ENCODE data around the gene AUNIP.

AUNIP gene

DNA sequence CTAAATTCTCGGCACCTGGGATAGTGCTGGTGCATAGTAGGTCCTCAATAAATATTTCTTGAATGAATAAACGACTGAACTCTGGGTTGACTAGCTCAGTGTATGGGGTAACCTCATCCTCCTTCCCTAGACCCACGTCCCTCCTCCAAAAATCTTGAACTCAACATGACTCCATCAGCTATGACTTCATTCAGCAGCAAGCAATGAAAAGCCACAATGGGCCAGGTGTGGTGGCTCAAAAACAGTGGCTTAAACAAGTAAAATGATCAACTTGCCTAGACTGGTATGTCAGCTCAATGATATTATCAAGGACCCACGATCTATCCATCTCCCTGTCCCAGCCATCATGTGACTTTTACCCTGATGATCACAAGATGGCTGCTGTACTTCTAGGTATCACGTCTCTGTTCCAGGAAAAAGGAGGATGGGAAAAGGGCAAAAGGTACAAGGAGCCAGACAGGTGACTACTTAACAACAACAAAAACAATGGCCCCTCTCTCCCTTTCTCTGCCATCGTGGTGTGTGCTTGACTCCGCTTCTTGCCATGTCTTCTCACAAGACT lies 29.2 kb upstream of the AUNIP start:
- DNase-seq (ENCODE audit: low read depth): no peak

DNA sequence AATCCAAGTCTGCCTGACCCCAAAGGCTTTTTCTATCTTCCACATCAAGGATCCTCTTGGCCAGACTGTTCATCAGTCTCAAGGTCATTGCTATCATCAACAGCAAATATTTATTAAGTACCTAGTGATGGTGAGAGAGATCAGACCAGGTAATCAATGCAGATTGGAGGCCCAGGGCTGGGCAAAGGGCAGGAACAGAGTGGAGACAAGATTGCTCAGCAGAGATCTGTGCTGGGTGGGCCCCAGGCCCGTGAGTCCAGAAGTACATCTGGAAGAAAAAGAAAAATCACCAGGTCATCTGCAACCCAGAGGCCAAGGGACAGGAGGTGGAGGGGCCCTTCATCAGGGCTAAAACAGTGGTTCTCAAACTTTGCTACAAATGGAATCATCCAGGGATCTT lies 26.3 kb upstream of the AUNIP start:
- no peak for DNase-seq (ENCODE audit: low read depth)

DNA sequence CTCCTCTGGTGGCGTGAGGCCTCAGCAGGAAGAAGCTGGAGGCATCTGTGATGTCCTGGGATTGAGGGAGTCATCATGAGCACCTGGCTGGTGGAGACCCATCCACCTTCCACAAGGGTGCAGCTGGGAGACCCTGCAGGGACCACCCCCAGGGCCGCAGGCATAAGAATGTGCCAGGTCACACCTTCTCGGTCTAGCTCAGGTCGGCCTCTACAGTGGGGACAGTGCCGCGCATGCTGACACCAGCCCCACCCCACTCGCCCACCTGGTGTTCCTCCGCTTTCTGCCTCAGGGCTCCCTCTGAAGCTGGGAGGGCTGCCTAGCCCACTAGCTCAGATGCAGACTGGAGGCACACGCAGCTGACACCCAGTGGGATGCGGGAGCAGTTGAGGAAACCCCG lies 22.0 kb upstream of the AUNIP start:
- no peak for DNase-seq (ENCODE audit: low read depth)

DNA sequence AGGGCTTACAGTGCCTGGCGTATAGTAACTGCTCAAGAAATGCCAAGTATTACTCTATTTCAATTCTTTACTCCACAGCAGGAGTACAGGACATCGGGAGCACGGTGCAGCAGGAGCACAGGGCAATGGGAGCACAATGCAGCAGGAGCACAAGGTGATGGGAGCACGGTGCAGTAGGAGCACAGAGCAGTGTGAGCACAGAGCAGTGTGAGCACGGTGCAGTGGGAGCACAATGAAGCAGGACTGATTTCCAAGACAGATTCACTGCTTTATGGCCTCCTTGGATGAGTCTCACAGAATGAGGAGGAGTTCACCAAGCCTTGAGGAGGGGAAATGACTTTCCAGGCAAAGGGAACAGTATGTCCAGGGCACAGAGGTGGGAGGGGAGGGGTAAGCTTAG lies 21.3 kb upstream of the AUNIP start:
- DNase-seq (ENCODE audit: low read depth): no peak

DNA sequence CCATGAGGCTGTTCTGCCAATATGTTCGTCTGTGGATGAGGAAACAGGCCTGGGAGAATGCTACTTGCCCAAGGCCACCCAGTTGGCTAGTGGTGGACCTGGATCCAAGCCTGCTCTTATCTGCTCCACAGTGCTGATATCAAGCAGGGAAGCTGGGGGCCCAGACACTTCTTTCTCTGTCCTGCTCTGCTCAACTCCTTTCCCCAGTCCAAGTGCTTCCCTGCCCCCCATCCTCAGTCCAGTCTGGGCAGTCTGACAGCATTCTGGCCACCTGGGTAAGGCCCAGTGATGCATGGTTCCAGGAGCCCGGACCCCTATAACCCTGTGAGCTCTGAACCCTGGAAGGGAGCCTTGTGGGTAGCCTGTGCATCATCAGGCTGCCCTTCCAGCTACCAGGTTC lies 20.4 kb upstream of the AUNIP start:
- DNase-seq (ENCODE audit: low read depth): no peak

DNA sequence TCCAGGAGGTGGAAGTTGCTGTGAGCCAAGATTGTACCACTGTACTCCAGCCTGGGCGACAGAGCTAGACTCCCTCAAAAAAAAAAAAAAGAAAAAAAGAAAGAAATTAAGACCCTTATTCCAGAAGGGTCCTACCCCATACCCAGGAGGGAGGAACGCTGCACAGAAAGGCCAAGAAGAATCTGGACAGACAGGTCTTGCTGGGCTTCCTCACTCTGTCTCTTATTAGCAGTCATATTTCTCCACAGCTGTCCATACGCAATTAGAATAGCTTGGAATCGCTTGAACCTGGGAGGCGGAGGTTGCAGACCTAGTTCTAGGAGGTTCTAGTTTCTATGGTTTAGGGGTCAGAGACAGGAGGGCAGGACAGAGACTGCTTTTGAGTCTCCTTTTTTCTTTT lies 19.4 kb upstream of the AUNIP start:
- no peak for DNase-seq (ENCODE audit: low read depth)

DNA sequence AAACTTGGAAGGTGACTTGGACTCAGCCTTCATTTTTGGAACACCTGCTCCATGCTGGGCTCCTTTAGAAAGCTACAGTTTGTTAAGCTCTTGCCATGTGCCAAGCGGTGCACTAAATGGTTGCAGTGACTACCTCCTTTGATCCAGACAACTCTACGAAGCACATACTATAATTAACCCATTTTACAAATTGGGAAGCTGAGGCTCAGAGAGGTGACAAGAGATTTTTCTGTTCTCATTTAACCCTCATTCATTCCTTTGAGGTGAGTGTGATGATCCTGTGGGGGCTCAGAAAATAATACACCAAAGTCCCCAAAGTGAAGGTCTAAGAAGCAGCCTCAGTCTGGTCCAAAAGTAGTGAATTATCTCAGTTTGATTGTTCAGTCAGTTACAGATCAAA lies 17.9 kb upstream of the AUNIP start:
- no peak for DNase-seq (ENCODE audit: low read depth)

DNA sequence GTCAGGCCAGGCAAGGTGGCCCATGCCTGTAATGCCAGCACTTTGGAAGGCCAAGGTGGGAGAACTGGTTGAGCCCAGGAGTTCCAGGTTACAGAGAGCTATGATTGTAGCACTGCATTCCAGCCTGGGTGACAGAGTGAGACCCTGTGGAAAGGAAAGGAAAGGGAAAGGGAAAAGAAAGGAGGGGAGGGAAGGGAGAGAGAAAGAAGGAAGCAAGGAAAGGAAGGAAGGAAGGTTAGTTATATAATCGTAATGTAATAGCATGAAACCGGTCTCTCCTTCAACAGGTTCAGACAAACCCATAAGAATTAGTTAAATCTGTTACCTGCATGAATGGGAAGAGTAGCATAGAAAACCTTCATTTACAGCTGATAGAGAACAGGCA lies 17.4 kb upstream of the AUNIP start:
- DNase-seq (ENCODE audit: low read depth): no peak

DNA sequence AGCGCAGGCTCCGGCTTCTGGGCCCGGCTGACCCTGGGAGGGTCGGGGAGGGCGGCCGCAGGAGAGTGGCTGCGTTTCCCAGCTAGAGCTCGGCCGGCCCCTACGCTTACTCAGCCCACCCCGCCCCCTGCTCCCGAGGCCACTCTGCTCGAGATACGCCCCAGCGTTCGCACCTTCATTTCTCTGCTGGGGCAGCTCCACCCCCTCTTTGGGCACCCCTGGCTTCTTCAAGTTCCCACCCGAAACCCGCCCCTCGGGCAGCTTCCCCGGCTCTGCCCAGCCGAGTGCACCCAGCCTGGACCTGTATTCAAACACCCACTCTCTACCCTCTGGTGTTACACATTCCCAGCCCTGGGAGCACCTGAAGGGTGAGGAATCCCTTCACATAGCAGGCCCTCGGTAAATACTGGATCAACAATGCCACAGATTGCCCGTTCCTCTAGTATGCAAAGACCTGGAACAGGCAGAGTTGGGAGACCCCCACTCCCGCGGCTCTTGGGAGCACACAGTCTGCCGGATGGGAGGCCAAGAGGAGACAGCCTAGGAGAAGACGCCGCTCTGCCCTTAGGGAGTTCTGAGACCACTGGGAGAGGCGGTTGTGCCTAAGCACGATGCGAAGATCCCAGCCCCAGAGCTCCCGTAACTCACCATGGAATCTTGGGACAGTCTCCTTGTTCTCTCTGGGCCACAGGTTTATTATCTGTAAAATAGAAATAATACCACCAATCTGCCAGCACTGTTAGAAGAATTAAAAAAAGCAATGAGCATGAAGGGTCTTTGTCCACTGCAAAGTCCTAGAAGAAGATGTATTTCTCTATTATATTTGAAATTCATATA lies 16.8 kb upstream of the AUNIP start:
- DNase-seq (ENCODE audit: low read depth): no peak

DNA sequence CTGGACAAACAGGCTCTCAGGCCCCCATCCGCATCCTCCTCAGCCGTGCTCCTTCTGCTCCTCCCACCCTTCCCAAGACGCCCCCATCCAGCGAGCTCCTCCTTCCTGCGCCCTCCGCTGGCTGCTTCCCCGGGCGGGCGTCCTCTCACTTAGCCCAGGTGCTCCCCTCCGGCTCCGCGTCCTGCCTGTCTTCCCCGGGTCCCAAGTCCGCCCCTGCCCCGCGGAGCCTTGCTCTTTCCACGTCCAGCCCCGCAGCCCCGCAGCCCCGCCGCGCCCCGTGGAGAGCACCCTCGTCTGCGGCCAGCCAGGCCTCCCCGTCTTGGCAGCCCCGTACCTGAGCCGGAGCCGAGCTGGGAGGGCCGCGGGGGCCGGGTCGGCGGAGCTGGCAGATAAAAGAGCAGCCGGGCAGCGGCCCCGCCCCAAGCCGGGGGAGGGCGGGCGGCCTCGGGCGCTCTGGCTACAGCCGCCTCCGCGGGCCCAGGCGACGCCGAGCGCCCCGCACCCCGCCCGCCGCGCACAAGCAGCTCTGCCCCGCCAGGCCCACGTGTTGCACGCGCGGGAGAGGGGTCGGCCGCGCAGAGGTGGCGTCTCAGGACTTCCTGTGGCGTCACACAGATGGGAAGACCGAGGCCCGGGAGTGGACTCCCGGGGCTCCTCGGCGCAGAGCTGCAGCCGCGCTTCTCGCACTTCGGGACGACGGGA lies 16.0 kb upstream of the AUNIP start, which contains the start of gene PAQR7:
Gene PAQR7 (minus strand): TSS at position 555 of the 702 bp plus-strand sequence. CDS start 11,869 bp downstream, outside the sequence.
- DNase-seq (ENCODE audit: low read depth): peak; percentile 42

DNA sequence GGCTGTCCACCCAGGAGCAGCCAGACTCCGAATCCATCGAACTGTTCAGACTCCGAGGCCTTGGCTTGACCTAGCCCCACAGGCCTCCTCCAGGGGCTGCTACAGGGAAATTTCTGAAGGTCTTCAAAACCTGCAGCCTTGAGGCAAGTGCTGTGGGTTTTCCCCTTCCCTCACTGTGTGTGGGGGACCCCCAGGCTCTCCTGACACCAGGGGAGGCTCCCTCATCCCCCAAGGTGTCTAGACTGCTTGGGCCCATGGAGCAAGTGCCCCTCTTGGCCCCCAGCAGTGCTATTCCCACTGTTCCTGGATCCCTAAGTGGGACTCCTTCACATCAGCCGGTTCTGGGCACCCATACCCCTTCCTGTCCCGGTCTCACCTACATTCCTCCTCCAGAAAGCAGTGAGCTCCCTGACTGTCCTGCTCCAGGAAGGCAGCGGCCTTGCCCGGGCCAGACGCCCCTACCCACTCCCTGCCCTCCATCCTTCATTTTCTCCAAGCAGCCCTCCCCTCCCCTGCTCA lies 15.4 kb upstream of the AUNIP start:
- no peak for DNase-seq (ENCODE audit: low read depth)

DNA sequence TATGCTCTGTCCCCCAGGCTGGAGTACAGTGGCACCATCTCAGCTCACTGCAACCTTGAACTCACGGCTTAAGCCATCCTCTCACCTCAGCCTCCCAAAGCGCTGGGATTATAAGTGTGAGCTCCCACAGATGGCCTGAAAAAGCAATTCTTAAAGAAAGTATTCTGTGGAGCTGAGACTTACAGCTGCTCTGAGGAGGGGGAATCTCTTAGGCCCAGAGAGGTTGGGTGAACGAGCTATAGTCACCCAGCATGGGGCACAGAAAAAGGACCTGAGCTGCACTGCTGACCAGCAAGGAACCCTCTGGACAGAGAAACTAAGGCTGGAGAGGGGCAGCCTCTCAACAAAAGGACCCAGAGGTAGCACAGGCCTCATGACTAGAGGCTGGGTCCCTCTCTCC lies 15.0 kb upstream of the AUNIP start:
- DNase-seq (ENCODE audit: low read depth): no peak

DNA sequence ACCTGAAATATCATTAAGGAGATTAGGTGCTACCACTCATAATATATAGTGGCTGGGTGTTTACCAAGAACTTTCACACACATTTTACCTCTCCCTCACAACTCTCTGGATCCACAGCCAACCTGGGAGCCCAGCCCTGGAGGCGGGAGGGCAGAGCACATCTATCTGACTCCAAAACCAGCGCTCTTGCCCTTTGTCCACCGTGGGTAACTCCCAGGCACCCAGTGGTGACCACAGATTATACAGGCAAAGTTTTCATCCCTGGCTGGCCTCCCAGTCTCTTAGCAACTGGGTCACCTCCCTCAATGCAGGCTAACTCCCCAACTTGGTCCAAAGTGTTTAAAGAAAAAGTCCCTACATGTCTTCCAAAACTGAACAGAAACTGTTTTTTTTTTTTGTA lies 13.9 kb upstream of the AUNIP start:
- no peak for DNase-seq (ENCODE audit: low read depth)

DNA sequence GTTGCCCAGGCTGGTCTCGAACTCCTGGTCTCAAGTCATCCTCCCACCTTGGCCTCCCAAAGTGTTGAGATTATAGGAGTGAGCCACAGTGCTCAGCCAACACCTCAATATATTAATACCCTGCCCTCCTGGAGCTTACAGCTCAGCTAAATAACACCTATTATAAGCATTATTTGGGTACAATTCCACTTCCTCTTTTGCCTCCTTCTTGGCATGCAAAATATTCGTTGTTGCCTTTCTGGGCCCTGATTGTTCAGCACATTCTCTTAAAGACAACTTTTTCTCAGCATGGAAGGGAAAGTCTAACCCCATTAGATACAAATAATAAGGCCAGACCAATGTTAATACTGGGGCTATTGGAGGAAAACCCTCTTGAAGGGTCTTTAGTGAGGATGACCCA lies 13.5 kb upstream of the AUNIP start:
- DNase-seq (ENCODE audit: low read depth): no peak

DNA sequence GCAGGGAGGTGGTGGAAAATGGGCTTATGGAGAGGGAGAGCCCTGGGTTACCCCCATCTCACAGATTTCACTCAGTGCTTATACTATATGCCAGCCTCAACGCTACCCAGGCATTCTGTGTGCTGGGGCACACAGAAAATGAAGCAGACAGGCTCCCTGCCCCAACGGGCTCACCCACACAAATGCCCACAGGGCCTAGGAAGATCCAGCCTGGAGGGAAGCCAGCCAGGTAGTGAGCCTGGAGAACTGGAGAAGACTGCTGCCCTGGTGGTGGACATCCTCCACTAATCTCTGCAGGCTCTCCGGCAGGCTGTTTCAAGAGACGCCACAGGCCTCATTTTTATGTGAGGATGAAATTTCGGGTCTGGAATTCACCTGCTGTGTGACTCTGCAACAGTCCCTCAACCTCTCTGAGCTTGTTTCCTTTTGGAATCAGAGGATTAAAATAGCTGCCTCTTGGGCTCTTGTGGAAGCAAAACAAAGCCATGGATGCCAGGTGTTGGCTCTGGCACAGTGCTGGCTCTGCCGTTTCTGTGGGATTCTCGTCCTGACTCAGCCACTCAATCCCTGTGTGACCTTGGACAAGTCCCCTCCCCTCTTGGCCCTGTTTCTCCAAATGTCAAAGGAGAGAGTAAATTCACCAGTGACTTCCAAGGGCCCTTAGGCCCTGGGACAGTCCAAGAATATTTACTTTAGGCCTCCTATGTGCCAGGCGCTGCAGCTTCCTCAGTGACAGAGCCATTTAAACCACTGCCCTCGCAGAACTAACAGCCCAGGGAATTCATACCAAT lies 12.6 kb upstream of the AUNIP start:
- DNase-seq (ENCODE audit: low read depth): no peak

DNA sequence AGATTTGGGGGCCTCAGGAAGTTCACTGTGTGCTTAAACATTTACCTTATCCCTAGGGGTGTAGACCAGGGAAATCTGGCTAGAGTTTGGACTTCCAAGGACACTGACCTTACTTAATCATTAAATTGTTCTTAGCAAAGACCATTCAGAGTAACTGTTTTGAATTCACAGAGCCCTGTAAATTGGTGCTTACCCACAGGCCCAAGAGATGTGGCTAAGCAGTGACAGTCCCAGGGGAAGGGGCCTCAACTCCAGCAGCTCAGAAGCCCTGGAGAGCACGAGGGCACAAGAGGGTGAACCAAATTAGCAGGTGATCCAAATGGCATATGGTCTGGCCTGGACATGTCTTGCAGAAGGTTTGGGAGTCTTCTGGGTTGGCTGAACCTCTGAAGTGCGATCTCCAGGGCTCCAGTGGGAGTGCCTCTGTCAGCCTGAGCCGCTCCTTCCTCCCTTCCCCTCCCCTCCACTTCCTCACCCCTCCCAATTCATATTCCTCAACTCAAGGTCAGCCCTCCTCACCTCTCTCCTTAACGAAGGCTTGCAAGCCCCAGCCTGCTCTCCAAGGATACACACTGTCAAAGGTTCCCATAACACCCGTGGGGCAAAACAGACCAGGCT lies 11.9 kb upstream of the AUNIP start:
- DNase-seq (ENCODE audit: low read depth): no peak

DNA sequence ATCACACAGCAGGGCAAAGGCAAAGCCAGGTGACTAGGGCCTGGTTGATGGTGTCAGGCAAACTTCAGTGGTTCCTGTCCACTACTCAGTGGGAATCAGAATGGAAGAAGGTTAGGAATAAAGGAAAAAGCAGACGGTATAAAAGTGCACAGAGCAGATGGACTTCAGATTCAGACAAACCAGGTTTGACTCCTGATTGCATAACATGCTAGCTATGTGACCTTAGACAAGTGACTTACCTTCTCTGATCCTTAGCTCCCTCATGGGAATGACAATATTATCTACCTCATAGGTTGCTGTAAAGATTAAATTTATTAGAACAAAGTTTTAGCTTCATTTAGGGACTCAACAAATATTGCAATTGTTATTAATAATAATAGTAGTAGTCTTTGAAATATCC lies 11.4 kb upstream of the AUNIP start:
- DNase-seq (ENCODE audit: low read depth): no peak

DNA sequence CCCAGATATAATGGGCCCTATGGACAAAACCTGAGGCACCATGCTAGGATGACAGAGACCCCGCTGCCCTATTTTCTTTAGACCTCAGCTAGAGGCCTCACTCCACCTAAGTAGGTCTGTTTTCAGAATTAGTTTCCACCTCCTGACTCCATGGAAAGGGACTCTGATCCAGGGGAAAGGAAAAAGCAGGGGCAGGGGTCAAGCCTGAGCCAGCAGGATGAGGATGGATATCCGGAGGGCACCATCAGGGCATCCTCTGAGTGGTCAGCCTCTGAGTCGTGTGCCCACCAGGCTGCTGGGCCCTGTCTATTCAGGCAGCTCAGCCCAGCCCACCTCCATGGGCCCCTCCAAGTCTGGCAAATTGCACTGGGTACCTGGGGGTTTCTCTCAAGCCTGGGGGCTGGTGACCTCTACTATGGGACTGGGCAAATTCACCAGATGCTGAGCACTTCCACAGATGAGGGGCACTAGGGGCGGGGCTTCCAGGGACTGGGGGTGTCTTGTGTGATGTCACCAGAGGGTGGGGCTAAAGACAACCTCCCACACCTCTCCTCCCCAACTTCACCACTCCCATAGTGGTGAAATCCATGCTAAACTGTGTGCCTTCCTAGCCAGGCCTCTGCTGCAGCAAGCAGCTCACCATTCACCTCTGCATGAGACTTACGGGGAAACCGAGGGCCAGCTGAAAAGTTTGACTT lies 10.8 kb upstream of the AUNIP start:
- no peak for DNase-seq (ENCODE audit: low read depth)

DNA sequence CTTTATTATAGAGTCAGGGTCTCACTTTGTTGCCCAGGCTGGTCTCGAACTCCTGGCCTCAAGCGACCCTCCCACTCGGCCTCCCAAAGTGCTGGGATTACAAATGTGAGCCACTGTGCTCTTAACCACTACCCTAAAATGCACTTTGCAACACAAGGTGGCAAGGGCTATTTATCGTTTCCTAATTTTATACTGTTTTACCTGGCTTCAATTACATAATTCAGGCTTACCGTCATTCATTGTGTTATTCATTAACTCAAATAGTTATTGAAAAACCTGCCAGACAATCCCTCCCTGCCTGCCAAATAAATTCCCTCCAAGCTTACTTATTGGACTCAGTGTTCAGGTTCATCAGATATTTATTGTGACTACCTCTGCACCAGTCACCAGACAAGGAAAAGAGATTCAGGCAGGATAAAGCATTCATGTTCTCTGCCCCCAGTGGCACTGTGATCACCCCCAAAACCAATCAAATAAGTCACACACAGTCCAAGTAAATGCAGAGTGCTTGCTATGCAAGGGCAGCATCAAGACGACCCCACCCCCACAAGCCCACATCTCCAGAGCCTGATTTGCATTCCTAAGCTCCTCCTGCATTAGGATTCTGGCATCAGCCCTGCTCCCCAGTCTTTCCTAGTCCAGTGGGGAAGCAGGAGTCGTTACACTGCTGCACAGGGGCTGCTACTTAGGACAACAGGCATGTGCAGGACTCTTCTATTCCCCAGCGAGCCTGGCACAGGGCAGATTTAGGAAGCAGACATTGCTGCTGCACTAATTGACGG lies 8.1 kb upstream of the AUNIP start:
- DNase-seq (ENCODE audit: low read depth): no peak

DNA sequence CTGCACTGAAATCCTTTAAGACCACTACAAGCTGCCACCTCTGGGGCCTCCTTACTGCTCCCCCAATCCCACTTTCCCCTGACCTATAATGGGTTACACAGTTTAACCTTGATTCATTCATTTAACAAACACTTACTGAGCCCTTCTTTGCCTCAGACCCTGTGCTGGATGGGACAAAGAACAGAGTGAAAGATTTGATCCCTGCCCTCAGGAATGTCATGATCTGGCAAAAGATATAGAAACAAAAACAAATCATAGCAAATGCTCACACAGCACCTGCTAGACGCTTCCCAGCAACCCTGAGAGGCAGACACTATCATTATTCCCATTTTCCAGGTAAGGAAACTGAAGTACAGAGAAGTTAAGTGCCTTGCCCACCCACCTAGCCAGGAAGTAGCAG lies 7.0 kb upstream of the AUNIP start:
- DNase-seq (ENCODE audit: low read depth): no peak

Measured in T-helper 22 cell (primary cell).